GM18870 (cell line): ENCODE measurements around the gene PLEKHA7.
"Not testable (repeated sequence)": the region's sequence is repeated elsewhere in the genome, so short reads cannot be mapped to it uniquely, and the experiment has no call there.

Experiments
- ATAC-seq: cut with Tn5 transposase; IDR thresholded peaks from one replicate; pipeline ENCODE4 v1.9.1; 2021; ENCODE audit warnings: moderate library complexity; ENCODE audit not compliant: unreplicated experiment

The PLEKHA7 gene

GRCh38 chr11:17012179-17012578 lies 2.0 kb downstream of the PLEKHA7 start:
- no peak for ATAC-seq

DNA sequence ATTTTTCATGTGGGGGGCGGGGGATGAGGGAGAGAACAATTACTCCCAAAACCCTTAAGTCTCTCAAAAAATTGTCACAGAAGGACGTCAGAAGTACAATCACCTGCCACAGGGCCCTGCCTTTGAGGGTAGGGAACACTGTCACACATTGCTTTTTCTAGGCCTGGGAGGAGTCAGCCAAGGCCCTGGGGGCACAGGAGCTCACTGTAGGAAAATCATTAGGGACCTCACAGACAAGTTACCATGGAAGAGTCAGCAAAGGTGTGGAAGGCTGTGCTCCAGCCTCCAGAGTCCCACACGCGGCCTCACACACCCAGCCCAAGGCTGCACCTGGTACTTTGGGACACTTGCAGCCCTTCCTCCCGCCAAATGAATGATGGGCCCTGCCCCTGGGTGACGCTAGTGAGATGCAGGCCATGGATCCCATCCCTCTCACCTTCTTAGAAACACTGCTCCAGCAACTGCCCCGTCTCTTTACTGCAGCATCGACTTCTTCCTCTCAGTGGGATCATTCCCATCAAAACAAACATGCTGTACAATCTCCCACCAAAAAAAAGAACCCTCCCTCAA lies 3.3 kb downstream of the PLEKHA7 start:
- ATAC-seq: no peak

DNA sequence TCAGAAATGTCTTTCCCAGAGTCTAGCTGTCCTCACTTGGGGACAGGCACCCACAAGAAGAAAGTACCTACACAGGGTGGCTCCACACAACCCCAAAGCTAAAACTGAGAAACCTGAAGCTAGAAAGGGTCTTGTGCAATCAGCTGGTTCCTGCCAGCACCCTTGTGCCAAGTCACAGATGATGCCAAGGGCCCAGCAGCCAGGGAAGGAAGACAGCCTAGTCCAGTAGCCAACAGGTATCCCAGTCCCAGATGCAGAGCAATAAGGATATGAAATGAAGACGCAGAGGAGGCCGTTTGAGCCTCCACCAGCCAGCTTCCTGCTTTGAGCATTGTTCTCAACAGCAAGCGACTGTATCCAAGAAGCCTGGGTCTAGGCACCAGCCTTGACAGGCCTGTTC lies 6.1 kb downstream of the PLEKHA7 start:
- ATAC-seq: no peak

GRCh38 chr11:17005646-17006045 lies 8.6 kb downstream of the PLEKHA7 start:
- ATAC-seq: no peak

DNA sequence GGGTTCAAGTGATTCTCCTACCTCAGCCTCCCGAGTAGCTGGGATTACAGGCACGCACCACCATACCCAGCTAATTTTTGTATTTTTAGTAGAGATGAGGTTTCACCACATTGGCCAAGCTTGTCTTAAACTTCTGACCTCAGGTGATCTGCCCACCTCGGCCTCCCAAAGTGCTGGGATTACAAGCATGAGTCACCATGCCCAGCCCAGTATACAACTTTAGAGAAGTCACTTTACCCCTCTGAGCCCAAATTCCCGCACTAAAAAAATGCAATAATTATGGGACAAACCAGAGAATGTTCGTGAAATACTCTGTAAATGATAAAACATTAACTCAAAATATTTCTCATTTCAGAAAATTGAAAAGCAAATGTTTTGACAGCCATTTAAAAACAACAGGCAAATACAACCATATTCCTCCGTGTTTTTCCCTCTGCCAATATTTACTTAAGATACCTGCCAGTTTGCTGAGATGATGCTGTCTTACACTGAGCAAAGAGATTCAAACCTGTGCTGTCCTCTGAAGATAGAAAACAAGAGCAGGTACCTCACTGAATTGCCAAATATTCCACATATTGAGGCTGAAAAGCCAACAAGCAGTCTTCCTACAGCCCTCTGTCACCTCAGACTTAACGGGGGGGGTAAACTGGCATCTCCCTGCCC lies 9.6 kb downstream of the PLEKHA7 start:
- no peak for ATAC-seq

DNA sequence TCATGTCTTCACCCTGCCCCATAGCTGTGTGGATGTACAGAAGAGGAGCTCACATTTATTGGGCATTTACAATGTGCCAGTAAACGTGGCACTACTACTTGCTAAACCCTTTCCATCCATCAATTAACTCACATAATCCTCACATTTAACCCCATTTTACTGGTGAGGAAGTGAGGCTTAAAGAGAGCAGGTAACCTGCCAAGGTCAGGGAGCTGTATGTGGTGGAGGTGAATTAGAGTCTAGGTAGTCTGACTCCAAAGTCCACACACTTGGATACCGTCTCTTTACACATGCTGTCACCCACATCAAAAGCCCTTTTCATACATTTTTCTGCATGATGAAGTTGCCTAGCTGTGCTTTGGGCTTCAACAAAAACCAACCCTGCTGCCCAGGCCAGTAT lies 10.8 kb downstream of the PLEKHA7 start:
- ATAC-seq: no peak

DNA sequence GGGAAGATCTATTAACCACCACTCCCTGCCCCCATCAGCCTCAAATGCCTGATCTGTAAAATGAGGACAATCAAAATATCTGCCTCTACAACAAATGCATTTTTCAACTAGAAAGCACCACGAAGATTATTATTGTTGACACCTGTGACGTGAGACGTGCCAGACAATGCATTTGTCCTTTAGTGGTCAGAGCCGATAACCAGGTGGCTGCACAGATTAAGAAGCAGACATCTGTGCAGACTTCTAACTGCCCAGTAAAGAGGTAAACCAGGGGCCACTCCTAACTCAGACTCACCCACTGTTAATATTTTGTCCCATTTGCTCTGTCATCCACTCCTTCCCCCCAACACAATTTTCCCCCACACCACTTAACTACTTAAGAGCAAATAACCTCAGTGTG lies 11.7 kb downstream of the PLEKHA7 start:
- ATAC-seq: no peak

DNA sequence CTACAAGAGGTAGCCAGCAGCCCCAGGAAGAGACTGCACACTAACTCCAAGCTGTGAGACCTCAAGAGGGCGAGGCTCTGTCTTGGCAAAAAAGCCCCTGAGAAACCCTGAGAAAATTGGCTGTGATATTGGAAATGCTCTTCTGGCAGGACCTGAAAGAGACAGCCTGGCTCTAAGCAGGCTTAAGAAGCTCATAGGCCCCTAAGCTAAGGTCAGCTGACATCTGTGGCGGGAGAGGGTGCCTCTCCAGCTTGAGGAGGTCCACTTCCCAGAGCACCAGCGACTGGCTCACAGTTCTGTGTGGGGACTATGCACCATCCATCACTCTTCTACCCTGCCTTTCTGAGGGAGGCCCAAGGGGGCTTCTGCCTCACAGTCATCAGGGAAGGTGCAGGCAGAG lies 12.4 kb downstream of the PLEKHA7 start:
- ATAC-seq: no peak

GRCh38 chr11:17000987-17001386 lies 13.2 kb downstream of the PLEKHA7 start:
- no peak for ATAC-seq

DNA sequence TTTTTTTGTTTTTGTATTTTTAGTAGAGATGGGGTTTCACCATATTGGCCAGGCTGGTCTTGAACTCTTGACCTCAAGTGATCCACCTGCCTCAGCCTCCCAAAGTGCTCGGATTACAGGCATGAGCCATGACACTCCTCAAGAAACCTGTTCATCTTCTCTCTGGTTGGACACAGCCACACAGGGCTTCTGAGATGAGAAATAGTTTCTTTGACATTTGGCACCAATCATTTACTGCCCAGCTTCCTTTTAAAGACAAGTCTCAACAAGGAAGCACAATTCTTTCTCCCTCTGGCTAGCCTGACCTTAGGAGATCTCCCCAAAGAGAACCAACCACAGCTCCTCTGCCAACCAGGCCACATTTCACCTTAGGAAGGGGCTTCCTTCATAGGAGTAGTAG lies 14.0 kb downstream of the PLEKHA7 start:
- not testable (repeated sequence) for ATAC-seq

DNA sequence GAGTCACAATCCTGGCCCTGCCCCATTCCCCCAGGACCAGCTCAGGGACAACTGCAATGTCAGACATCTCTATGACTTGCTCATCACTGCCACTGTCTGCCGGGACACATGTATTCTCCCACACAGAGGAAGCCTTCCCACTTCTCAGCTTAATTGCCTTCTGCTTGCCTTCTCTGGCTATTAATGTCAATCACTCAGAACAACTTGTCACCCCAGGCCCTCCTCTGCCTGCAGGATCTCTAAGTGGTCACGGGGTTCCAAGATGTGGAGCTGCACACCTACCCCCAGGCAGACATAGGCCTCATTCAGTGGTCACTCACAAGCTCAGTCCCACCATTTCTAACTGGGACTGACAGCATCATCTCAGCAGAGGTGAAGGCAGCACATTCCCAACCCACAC lies 15.1 kb downstream of the PLEKHA7 start:
- ATAC-seq: no peak

GRCh38 chr11:16997624-16998023 lies 16.6 kb downstream of the PLEKHA7 start:
- no peak for ATAC-seq

- no peak for ATAC-seq
Observed at GRCh38 chr11:16993495-16993894, 20.7 kb downstream of the PLEKHA7 start.

- ATAC-seq: no peak
Observed at GRCh38 chr11:16992846-16993245, 21.4 kb downstream of the PLEKHA7 start.

- ATAC-seq: no peak
Observed at GRCh38 chr11:16989554-16989953, 24.7 kb downstream of the PLEKHA7 start.

DNA sequence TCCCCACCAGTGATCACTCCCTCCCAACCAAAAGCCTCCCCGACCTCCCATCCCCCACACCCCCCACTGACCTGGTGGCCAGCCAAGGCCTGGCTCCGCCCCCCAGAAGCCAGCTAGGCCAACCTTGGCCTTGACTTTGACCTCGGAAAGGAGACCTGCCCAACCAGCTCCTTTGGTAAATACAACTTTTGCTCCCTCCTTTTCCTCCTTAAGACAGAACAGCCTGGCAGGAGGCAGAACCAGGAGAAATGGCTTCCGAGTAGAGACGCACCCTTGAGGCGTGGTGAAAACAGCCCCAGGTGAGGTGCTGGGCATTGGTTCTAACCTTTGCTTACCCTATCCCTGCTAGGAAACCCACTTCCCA lies 27.0 kb downstream of the PLEKHA7 start:
- no peak for ATAC-seq

GRCh38 chr11:16986434-16987204 lies 27.6 kb downstream of the PLEKHA7 start:
- ATAC-seq: peak; percentile 99

DNA sequence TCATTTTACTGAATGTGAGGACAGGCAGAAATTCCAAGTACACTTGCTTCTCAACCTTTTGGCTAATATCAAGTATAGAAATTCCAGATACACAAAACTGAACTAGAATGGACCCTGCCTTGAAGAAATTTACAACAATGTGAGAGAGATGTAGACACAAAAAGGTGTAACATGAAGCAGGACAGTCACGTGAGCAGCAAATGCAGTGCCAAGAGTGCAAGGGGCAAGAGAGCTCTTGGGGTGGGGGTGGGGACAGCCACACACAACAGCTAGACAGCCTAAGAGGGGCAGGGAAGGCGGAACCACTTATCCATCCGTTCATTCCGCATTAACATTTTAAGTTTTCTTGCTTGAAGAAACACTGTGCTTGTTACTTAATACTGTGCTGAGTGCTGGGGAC lies 28.9 kb downstream of the PLEKHA7 start:
- ATAC-seq: no peak

DNA sequence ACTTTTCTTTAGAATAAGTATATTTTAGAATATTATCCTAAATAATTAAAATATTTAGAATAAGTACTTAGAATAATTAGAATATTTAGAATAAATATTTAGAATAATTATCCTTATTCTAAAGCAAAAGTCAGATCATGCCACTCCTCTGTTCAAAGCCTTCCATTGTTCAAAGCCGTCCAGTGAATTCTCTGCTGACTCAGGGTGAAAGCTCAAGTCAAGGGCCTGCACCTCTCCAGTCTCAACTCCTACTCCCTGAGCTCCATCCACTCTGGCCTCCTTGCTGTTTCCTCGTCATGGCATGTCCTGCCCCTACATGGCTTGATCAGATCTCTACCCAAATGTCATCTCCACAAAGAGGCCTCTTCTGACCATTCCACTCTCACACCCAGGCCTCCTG lies 30.0 kb downstream of the PLEKHA7 start:
- ATAC-seq: no peak

- no peak for ATAC-seq
Observed at GRCh38 chr11:16982809-16983208, 31.4 kb downstream of the PLEKHA7 start.

GRCh38 chr11:16982256-16982671 lies 31.9 kb downstream of the PLEKHA7 start:
- no peak for ATAC-seq

DNA sequence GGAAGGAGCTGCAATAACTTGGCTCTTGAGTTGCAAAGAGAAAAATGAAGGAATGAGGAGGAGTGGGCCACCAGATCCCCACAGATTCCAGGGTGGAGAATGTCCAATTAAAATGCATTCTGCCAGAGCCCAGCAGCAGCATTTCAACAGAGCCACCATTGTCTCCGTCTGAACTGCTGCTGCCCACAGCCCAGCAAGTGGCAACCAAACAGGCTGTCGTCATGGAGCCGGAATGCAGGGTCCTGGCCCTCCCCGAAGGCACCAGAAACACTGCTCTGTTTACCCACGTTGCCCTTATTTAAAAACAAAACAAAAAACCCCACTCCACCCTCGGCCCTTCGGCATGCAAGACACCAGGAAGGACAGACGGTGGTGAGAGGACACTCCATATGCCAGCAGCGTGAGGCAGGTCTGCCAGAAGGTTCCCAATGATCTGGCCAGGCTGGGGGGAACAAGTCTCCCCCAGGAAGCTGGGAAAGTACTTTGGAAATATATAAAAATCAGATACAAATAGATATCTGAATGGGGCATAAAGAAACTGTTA lies 32.5 kb downstream of the PLEKHA7 start:
- no peak for ATAC-seq
